ENCODE data around the gene PLXNB2. TPM values are rescaled to one million over a fixed set of nuclear protein-coding genes. Genes with fewer than 3 reads are reported as not detected.

Gene PLXNB2
- total RNA-seq, 1 donor from 2014 or later = 55.2 TPM

- DNase-seq (ENCODE audit: low read depth in 2 of 2) = no peak
Measured at GRCh38 chr22:50269573-50269969, 37.9 kb downstream of the PLXNB2 start.

- DNase-seq (ENCODE audit: low read depth in 2 of 2) = peak; percentile 21 to 54
Measured at GRCh38 chr22:50268655-50269113, 38.8 kb downstream of the PLXNB2 start.

GRCh38 chr22:50267591-50268390 lies 39.7 kb downstream of the PLXNB2 start:
- peak; percentile 39 to 72 for DNase-seq (ENCODE audit: low read depth in 2 of 2)

GRCh38 chr22:50266994-50267393 lies 40.5 kb downstream of the PLXNB2 start:
- DNase-seq (ENCODE audit: low read depth in 2 of 2) = no peak

- DNase-seq (ENCODE audit: low read depth in 2 of 2) = no peak
Measured at GRCh38 chr22:50264946-50265669, 42.3 kb downstream of the PLXNB2 start.

- no peak for DNase-seq (ENCODE audit: low read depth in 2 of 2)
Measured at GRCh38 chr22:50264104-50264745, 43.2 kb downstream of the PLXNB2 start.

- DNase-seq (ENCODE audit: low read depth in 2 of 2) = no peak
Measured at GRCh38 chr22:50262973-50263617, 44.4 kb downstream of the PLXNB2 start.

- DNase-seq (ENCODE audit: low read depth in 2 of 2) = no peak
Measured at GRCh38 chr22:50262460-50262911, 45.0 kb downstream of the PLXNB2 start.

GRCh38 chr22:50261615-50262459 lies 45.6 kb downstream of the PLXNB2 start, which contains the start of gene MAPK12:
Gene MAPK12, minus strand, starts transcription at chr22:50261683. Its CDS starts 174 bp downstream, at chr22:50261509.
- DNase-seq (ENCODE audit: low read depth in 2 of 2) = peak; percentile 53 to 72

GRCh38 chr22:50260801-50261614 lies 46.4 kb downstream of the PLXNB2 start:
- DNase-seq (ENCODE audit: low read depth in 2 of 2) = peak; percentile 57 to 75

GRCh38 chr22:50260434-50260800 lies 47.0 kb downstream of the PLXNB2 start:
- DNase-seq (ENCODE audit: low read depth in 2 of 2) = no peak

- DNase-seq (ENCODE audit: low read depth in 2 of 2) = no peak
Measured at GRCh38 chr22:50259302-50259701, 48.1 kb downstream of the PLXNB2 start.

- no peak for DNase-seq (ENCODE audit: low read depth in 2 of 2)
Measured at GRCh38 chr22:50258361-50259292, 48.8 kb downstream of the PLXNB2 start.

GRCh38 chr22:50257451-50258360 lies 49.7 kb downstream of the PLXNB2 start:
- DNase-seq (ENCODE audit: low read depth in 2 of 2) = no peak

- DNase-seq (ENCODE audit: low read depth in 2 of 2) = no peak
Measured at GRCh38 chr22:50257041-50257440, 50.4 kb downstream of the PLXNB2 start.

GRCh38 chr22:50256258-50256862 lies 51.1 kb downstream of the PLXNB2 start:
- no peak for DNase-seq (ENCODE audit: low read depth in 2 of 2)

- DNase-seq (ENCODE audit: low read depth in 2 of 2) = no peak
Measured at GRCh38 chr22:50255607-50256006, 51.8 kb downstream of the PLXNB2 start.

Data from lung microvascular endothelial cell (primary cell).